Sigmoid colon (tissue), 4 donors: ENCODE results near the gene NUDC.

Source experiments
- CTCF ChIP-seq, 4 experiments: fragments of 450-650 bp in 3 of 4; fragments of 200-600 bp in 1 of 4; IDR thresholded peaks; one replicate each; pipeline ENCODE4 v1.5.1; 2016 to 2019; ENCODE audit warnings: antibody characterized with exemption in 4 of 4, mild to moderate bottlenecking in 3 of 4, moderate library complexity in 2 of 4
- EP300 ChIP-seq, 4 donors: sonication (generic); formaldehyde crosslinking; IDR thresholded peaks; one replicate each; pipeline ENCODE4 v1.6.1; 2017; ENCODE audit warnings: antibody characterized with exemption in 4 of 4

- TF ChIP-seq CTCF (IDR thresholded peaks at IDR 0.05) = no peak
- no peak for TF ChIP-seq EP300 (IDR thresholded peaks at IDR 0.05)
Measured at GRCh38 chr1:26949266-26949925, 27.9 kb downstream of the NUDC start.
